ENCODE measurements around the gene EPHA6. TPM values are rescaled to one million over a fixed set of nuclear protein-coding genes. Genes with fewer than 3 reads are reported as not detected.

EPHA6 gene
- total and polyA plus RNA-seq, 9 of the 15 experiments (the other 6 are each of a cell fraction or from before 2014, with no cell fraction given), result not detected

DNA sequence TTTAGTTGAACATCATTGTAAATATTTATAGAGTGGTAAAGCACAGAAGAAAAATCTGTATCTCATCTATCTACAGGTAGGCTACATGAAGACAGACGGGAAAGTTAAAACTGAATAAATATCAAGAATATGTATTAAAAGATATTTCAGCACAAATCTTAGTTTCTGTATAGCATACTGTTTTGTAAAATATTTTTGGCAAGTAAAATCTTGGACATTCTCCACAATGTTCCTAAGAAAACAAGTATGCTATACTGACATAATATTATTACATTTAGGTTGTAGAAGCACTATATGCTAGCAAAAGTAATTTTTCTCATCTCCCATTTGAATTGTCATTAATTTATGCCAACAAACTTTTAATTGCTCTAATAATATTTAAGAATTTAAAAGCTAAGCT lies 623.7 kb downstream of the EPHA6 start:
- WGBS (ENCODE audit: insufficient coverage, low coverage, missing lambda C conversion rate), result 0% methylated on average over 1 of the region's 1 CpG
- ATAC-seq, result no peak
- no peak for DNase-seq (ENCODE audit: extremely low read depth in 1 of 4, low spot score in 3 of 4)
- H3K27ac ChIP-seq (ENCODE audit: extremely low read depth, low read depth, low read length), result no peak overlapping the region
- H3K9ac ChIP-seq (ENCODE audit: insufficient read depth in 1 of 2, low read depth in 2 of 2, low read length in 2 of 2), result no peak overlapping the region
- POLR2A ChIA-PET, result no interaction called here
- no peaks in the 10 kb centered on the region for H3K27me3 ChIP-seq (ENCODE audit: control insufficient read depth in 2 of 2, insufficient read depth in 2 of 2, low read length in 2 of 2)
- intact Hi-C loops (cut with micrococcal nuclease) (no loop called here), in situ Hi-C loops (cut with MboI) (no loop called here)
- no peak overlapping the region for H2AFZ ChIP-seq (ENCODE audit: low read depth, low read length)
- no peaks in the 10 kb centered on the region for H3K79me2 ChIP-seq (ENCODE audit: control insufficient read depth, insufficient read depth, low read length)
- H3K9me3 ChIP-seq (replicated peaks; ENCODE audit: control insufficient read depth, insufficient read depth, low read depth, low read length), result no peaks in the 10 kb centered on the region
- H3K4me3 ChIP-seq, result no peak overlapping the region
- no peaks in the 10 kb centered on the region for H3K9me1 ChIP-seq (ENCODE audit: control insufficient read depth, insufficient read depth, low read length)
- H3K4me1 ChIP-seq (replicated peaks in 1 of 2; ENCODE audit: control insufficient read depth in 2 of 2, insufficient read depth in 2 of 2, low read length in 2 of 2), result no peaks in the 10 kb centered on the region
- FAIRE-seq, result no peak
- no TSS peak for BruUV-seq (replicated peaks)
- H4K20me1 ChIP-seq (replicated peaks; ENCODE audit: control insufficient read depth, insufficient read depth, low read length), result no peaks in the 10 kb centered on the region
- CTCF ChIA-PET (ENCODE audit: low intra/inter-chr PET ratio), result no interaction called here
- no peak overlapping the region for H3K4me2 ChIP-seq (ENCODE audit: insufficient read depth, low read length)
- H3K36me3 ChIP-seq (ENCODE audit: control insufficient read depth, insufficient read depth, low read length), result no peaks in the 10 kb centered on the region
- TF ChIP-seq ZNF324 (CRISPR knock-in tag; IDR thresholded peaks at IDR 0.05) (no peak), SRSF9 (IDR thresholded peaks at IDR 0.05; ENCODE audit: borderline replicate concordance, low read depth, low read length) (no peak), ZNF316 (IDR thresholded peaks at IDR 0.05) (no peak), GATAD2A (IDR thresholded peaks at IDR 0.05) (no peak), HNRNPL (IDR thresholded peaks at IDR 0.05; ENCODE audit: low read depth, low read length) (no peak), STAG1 (CRISPR knock-in tag; IDR thresholded peaks at IDR 0.05; ENCODE audit: borderline replicate concordance) (no peak), CTBP1 (IDR thresholded peaks at IDR 0.05; ENCODE audit: borderline replicate concordance) (no peak)
- TF ChIP-seq, protein P1, sequence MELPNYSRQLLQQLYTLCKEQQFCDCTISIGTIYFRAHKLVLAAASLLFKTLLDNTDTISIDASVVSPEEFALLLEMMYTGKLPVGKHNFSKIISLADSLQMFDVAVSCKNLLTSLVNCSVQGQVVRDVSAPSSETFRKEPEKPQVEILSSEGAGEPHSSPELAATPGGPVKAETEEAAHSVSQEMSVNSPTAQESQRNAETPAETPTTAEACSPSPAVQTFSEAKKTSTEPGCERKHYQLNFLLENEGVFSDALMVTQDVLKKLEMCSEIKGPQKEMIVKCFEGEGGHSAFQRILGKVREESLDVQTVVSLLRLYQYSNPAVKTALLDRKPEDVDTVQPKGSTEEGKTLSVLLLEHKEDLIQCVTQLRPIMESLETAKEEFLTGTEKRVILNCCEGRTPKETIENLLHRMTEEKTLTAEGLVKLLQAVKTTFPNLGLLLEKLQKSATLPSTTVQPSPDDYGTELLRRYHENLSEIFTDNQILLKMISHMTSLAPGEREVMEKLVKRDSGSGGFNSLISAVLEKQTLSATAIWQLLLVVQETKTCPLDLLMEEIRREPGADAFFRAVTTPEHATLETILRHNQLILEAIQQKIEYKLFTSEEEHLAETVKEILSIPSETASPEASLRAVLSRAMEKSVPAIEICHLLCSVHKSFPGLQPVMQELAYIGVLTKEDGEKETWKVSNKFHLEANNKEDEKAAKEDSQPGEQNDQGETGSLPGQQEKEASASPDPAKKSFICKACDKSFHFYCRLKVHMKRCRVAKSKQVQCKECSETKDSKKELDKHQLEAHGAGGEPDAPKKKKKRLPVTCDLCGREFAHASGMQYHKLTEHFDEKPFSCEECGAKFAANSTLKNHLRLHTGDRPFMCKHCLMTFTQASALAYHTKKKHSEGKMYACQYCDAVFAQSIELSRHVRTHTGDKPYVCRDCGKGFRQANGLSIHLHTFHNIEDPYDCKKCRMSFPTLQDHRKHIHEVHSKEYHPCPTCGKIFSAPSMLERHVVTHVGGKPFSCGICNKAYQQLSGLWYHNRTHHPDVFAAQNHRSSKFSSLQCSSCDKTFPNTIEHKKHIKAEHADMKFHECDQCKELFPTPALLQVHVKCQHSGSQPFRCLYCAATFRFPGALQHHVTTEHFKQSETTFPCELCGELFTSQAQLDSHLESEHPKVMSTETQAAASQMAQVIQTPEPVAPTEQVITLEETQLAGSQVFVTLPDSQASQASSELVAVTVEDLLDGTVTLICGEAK (IDR thresholded peaks at IDR 0.05), result no peak
- TF ChIP-seq, protein P1 (CRISPR knock-in tag; IDR thresholded peaks at IDR 0.05), result no peak
- TF ChIP-seq, protein P2, sequence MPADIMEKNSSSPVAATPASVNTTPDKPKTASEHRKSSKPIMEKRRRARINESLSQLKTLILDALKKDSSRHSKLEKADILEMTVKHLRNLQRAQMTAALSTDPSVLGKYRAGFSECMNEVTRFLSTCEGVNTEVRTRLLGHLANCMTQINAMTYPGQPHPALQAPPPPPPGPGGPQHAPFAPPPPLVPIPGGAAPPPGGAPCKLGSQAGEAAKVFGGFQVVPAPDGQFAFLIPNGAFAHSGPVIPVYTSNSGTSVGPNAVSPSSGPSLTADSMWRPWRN (IDR thresholded peaks at IDR 0.05; ENCODE audit: low read depth), result no peak
- TF ChIP-seq, protein P3, sequence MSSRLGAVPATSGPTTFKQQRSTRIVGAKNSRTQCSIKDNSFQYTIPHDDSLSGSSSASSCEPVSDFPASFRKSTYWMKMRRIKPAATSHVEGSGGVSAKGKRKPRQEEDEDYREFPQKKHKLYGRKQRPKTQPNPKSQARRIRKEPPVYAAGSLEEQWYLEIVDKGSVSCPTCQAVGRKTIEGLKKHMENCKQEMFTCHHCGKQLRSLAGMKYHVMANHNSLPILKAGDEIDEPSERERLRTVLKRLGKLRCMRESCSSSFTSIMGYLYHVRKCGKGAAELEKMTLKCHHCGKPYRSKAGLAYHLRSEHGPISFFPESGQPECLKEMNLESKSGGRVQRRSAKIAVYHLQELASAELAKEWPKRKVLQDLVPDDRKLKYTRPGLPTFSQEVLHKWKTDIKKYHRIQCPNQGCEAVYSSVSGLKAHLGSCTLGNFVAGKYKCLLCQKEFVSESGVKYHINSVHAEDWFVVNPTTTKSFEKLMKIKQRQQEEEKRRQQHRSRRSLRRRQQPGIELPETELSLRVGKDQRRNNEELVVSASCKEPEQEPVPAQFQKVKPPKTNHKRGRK (tag; IDR thresholded peaks at IDR 0.05), result no peak
- TF ChIP-seq, protein P4, sequence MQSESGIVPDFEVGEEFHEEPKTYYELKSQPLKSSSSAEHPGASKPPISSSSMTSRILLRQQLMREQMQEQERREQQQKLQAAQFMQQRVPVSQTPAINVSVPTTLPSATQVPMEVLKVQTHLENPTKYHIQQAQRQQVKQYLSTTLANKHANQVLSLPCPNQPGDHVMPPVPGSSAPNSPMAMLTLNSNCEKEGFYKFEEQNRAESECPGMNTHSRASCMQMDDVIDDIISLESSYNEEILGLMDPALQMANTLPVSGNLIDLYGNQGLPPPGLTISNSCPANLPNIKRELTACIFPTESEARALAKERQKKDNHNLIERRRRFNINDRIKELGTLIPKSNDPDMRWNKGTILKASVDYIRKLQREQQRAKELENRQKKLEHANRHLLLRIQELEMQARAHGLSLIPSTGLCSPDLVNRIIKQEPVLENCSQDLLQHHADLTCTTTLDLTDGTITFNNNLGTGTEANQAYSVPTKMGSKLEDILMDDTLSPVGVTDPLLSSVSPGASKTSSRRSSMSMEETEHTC (IDR thresholded peaks at IDR 0.05), result no peak

All from K562 (cell line).